WTC11 (cell line): ENCODE data around the gene PDCD6IP.

Experiments
- TF ChIP-seq, protein P1 (sequence below): sonication (generic); formaldehyde crosslinking; IDR thresholded peaks from 2 replicates; pipeline ENCODE4 v1.8.1; 2023; ENCODE audit warnings: mild to moderate bottlenecking, missing genetic modification reagents, moderate library complexity
- TF ChIP-seq, protein P2 (sequence below): fragments of 200-600 bp; IDR thresholded peaks from 2 replicates; pipeline ENCODE4 v1.8.0; 2022; ENCODE audit warnings: antibody characterized with exemption
- TF ChIP-seq, protein P3 (sequence below): sonication (generic); formaldehyde crosslinking; IDR thresholded peaks from 2 replicates; pipeline ENCODE4 v1.8.0; 2023; ENCODE audit warnings: missing genetic modification reagents
- TF ChIP-seq, protein P4 (sequence below): sonication (generic); formaldehyde crosslinking; IDR thresholded peaks from 2 replicates; pipeline ENCODE4 v1.8.0; 2022; ENCODE audit warnings: mild to moderate bottlenecking, missing genetic modification reagents

DNA sequence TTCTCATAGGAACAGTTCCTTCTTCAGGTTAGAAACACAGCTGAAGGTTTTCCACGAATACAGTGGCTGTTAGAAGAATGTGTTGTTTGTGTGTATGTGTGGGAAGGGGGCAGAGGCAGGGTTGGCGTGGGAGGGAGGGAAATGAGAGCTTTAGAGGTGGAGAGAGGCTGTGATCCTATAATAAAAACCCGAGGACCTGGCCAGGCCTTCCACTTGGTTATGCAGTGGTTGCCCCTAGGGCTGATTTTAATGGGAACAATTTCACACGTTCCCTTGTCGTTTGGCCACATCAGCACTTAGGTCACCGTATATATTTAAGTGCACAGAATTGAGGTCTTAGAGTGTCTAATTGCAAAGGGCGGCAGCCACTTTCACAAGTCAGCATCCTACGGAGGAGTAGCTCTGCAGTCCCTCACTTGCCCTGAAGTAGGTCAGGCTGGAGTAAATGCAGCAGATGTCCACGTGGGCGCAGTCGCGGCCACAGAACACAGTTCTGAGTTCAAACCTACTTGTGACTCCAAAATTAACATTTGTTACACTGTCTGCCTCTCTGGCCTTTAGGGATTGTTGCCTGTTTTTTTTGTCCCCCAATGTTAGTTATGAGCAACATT, 85.6 kb downstream of the PDCD6IP start:
- TF ChIP-seq, protein P1, sequence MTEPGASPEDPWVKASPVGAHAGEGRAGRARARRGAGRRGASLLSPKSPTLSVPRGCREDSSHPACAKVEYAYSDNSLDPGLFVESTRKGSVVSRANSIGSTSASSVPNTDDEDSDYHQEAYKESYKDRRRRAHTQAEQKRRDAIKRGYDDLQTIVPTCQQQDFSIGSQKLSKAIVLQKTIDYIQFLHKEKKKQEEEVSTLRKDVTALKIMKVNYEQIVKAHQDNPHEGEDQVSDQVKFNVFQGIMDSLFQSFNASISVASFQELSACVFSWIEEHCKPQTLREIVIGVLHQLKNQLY (CRISPR knock-in tag), result no peak
- TF ChIP-seq, protein P2, sequence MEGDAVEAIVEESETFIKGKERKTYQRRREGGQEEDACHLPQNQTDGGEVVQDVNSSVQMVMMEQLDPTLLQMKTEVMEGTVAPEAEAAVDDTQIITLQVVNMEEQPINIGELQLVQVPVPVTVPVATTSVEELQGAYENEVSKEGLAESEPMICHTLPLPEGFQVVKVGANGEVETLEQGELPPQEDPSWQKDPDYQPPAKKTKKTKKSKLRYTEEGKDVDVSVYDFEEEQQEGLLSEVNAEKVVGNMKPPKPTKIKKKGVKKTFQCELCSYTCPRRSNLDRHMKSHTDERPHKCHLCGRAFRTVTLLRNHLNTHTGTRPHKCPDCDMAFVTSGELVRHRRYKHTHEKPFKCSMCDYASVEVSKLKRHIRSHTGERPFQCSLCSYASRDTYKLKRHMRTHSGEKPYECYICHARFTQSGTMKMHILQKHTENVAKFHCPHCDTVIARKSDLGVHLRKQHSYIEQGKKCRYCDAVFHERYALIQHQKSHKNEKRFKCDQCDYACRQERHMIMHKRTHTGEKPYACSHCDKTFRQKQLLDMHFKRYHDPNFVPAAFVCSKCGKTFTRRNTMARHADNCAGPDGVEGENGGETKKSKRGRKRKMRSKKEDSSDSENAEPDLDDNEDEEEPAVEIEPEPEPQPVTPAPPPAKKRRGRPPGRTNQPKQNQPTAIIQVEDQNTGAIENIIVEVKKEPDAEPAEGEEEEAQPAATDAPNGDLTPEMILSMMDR, result no peak
- TF ChIP-seq, protein P3, sequence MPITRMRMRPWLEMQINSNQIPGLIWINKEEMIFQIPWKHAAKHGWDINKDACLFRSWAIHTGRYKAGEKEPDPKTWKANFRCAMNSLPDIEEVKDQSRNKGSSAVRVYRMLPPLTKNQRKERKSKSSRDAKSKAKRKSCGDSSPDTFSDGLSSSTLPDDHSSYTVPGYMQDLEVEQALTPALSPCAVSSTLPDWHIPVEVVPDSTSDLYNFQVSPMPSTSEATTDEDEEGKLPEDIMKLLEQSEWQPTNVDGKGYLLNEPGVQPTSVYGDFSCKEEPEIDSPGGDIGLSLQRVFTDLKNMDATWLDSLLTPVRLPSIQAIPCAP (CRISPR knock-in tag), result no peak
- TF ChIP-seq, protein P4, sequence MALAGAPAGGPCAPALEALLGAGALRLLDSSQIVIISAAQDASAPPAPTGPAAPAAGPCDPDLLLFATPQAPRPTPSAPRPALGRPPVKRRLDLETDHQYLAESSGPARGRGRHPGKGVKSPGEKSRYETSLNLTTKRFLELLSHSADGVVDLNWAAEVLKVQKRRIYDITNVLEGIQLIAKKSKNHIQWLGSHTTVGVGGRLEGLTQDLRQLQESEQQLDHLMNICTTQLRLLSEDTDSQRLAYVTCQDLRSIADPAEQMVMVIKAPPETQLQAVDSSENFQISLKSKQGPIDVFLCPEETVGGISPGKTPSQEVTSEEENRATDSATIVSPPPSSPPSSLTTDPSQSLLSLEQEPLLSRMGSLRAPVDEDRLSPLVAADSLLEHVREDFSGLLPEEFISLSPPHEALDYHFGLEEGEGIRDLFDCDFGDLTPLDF (CRISPR knock-in tag), result no peak
